Measurements from ENCODE around the gene AFF1.

GRCh38 chr4:86957215-86957614, 22.4 kb downstream of the AFF1 start:
- TF ChIP-seq ELF4 (CRISPR knock-in tag; IDR thresholded peaks at IDR 0.05; ENCODE audit: low read depth) (no peak), CTCF (IDR thresholded peaks at IDR 0.05) (no peak), PREB (CRISPR knock-in tag; IDR thresholded peaks at IDR 0.05; ENCODE audit: borderline replicate concordance) (no peak)

All from WTC11 (cell line).